Ovary (tissue), 9 donors: Measurements from ENCODE around the gene HIGD1A. TPM values are rescaled to one million over a fixed set of nuclear protein-coding genes. Genes with fewer than 3 reads are reported as not detected.

ENCODE experiments used
- DNase-seq, 5 donors: peaks; one replicate each; pipeline ENCODE4 v3.0.0-alpha.2; 2019 to 2020
- H3K27ac ChIP-seq, 2 donors: fragments of 200-600 bp; one replicate each; pipeline versions ENCODE4 v1.5.1 to v1.8.0; 2019 to 2022
- H3K27me3 ChIP-seq: fragments of 200-600 bp; one replicate; pipeline ENCODE4 v1.8.0; 2022
- H3K36me3 ChIP-seq: fragments of 200-600 bp; sonication (generic); one replicate; pipeline ENCODE4 v1.5.1; 2019
- H3K4me1 ChIP-seq: one replicate; pipeline ENCODE4 v1.8.1; 2013; ENCODE audit warnings: mild to moderate bottlenecking, moderate library complexity; ENCODE audit not compliant: insufficient read depth
- H3K4me3 ChIP-seq: fragments of 200-600 bp; sonication (generic); one replicate; pipeline ENCODE4 v1.5.1; 2017
- H3K9me3 ChIP-seq, 2 donors: fragments of 200-600 bp in 1 of 2; sonication (generic) in 1 of 2; one replicate each; pipeline versions ENCODE4 v1.5.1 to v1.8.1; 2013 to 2019; ENCODE audit warnings: mild to moderate bottlenecking in 1 of 2, moderate library complexity in 1 of 2
- EP300 ChIP-seq: sonication (generic); formaldehyde crosslinking; IDR thresholded peaks from one replicate; pipeline ENCODE4 v1.6.1; 2017; ENCODE audit warnings: antibody characterized with exemption
- POLR2A ChIP-seq: fragments of 450-650 bp; IDR thresholded peaks from one replicate; pipeline ENCODE4 v1.6.1; 2017; ENCODE audit warnings: antibody characterized with exemption, mild to moderate bottlenecking, moderate library complexity
- WGBS, 3 donors: extraction: QIAGEN DNeasy Blood & Tissue Kit in 1 of 3; methylation state at CpG; one replicate each; pipeline versions ENCODE4 v1.1.5 to v1.1.7; 2013 to 2017; 5-methylcytosine and 5-hydroxymethylcytosine counted together
- intact Hi-C, 4 donors: fragments of 100-400 bp; cut with DNase I; formaldehyde crosslinking; loops; one replicate each; pipeline versions ENCODE4 v1.11.0 to v1.15.1; 2022 to 2023
- polyA plus RNA-seq, 2 donors: library from polyadenylated mRNA; stranded (reverse); fragments of 200-250 nt in 1 of 2; fragments of 350-450 nt in 1 of 2; fragmentation: Illumina TruSeq in 1 of 2; extraction: RNeasy Lipid Tissue Mini Kit (QIAGEN cat#74804) in 1 of 2; gene quantifications; one replicate each; pipeline ENCODE4 v1.2.3, GENCODE V29; 2013 to 2014
- total RNA-seq, 7 donors: library from RNA; depleted of rRNA in 2 of 7; stranded (reverse); fragments of >200 nt in 2 of 7; fragmentation: NEBNext Ultra II Directional in 3 of 7; extraction: Animal tissue kit (Norgen Biotek cat#: 25700) in 3 of 7; gene quantifications; one replicate each; pipeline versions ENCODE4 v1.1.0 to v1.2.4, GENCODE V29; 2016 to 2023
- TF ChIP-seq, protein P1 (sequence below), 3 donors: fragments of 450-650 bp in 2 of 3; fragments of 200-600 bp in 1 of 3; IDR thresholded peaks; one replicate each; pipeline versions ENCODE4 v1.5.1 to v1.8.0; 2016 to 2022; ENCODE audit warnings: antibody characterized with exemption in 3 of 3, mild to moderate bottlenecking in 1 of 3
- donor health status: DM: no; HTN: no; CAD: no; lungs with moderate emphysema.
- donor health status: DM: no; HTN: no; CAD: no.
- donor health status: Bipolar disorder and iron deficiency.
- donor health status: DM: yes; HTN: yes; CAD: no.
- donor health status: DM: no; HTN: no; CAD: no.
- donor health status: DM: yes; HTN: yes; CAD: no.

The HIGD1A gene
- total and polyA plus RNA-seq, 9 donors: 44.6 to 126 (median 65.4) TPM

DNA sequence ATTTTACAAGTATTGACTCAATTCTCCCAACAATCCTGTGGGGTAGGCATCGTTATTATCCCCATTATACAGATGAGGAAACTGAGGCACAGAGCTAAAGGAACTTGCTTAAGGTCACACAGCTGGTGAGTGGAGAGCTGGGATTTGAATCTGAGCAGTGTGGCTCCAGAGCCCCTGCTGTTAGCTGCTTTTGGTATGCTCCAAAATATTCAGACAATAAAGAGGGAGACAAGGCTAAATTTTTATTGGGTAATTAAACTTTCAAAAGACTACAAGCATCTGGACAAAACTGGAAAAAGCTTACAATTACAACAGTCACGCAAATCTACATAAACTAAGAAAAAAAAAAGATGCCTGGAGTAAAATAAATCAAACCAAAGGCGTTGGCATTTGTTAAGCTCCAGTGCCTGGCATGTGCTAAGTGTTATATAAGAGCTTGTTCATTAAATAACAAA lies 59.0 kb downstream of the HIGD1A start:
- WGBS, 3 donors: 72 to 85% (median 78%) methylated on average over 3 of the region's 3 CpGs
- H3K4me3 ChIP-seq: no peak overlapping the region
- no peaks in the 10 kb centered on the region for H3K36me3 ChIP-seq
- no peak overlapping the region for H3K27ac ChIP-seq
- H3K9me3 ChIP-seq: no peaks in the 10 kb centered on the region
- TF ChIP-seq POLR2A (no peak), EP300 (no peak)
- TF ChIP-seq, protein P1, sequence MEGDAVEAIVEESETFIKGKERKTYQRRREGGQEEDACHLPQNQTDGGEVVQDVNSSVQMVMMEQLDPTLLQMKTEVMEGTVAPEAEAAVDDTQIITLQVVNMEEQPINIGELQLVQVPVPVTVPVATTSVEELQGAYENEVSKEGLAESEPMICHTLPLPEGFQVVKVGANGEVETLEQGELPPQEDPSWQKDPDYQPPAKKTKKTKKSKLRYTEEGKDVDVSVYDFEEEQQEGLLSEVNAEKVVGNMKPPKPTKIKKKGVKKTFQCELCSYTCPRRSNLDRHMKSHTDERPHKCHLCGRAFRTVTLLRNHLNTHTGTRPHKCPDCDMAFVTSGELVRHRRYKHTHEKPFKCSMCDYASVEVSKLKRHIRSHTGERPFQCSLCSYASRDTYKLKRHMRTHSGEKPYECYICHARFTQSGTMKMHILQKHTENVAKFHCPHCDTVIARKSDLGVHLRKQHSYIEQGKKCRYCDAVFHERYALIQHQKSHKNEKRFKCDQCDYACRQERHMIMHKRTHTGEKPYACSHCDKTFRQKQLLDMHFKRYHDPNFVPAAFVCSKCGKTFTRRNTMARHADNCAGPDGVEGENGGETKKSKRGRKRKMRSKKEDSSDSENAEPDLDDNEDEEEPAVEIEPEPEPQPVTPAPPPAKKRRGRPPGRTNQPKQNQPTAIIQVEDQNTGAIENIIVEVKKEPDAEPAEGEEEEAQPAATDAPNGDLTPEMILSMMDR (IDR thresholded peaks at IDR 0.05): no peak
- H3K4me1 ChIP-seq: peaks cover 9% of the 10 kb centered on the region
- intact Hi-C loops: loop anchor here in 2 of 4 donors (10.0 kb wide), 2 partner anchors 91 to 161 kb away; partner anchors contain the start of genes SEC22C (in 1 of the 2) and ZBTB47 (in 1 of the 2)
- DNase-seq: no peak
- no peaks in the 10 kb centered on the region for H3K27me3 ChIP-seq

DNA sequence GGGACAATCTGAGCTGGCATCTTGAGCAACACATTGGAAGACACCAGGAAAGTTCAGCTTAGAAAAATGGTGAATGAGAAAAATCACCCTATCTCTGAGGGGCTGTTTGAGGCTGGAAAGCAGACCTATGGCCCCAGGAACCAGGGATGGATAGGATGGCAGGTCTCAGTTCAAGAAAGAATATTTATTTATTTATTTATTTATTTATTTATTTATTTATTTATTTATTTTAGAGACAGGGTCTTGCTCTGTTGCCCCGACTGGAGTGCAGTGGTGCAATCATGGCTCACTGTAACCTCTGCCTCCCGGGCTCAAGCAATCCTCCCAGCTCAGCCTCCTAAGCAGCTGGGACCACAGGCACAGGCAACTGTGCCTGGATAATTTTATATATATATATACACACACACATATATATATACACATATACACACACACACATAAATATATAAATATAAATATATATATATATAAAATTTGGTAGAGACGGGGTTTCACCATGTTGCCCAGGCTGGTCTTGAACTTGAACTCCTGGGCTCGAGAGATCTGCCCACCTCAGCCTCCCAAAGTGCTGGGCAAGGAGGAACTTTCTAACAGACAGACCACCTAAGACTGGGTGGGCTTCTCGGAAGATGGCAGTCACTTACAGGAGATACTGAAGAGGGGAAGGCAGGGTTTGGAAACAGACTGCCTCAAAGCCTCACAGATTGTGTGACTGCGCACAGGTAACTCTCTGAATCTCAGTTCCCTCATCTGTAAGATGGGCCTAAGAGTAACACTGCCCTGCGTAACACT lies 60.9 kb downstream of the HIGD1A start:
- Histone ChIP-seq H3K27ac (no peak overlapping the region), H3K9me3 (no peaks in the 10 kb centered on the region), H3K36me3 (no peaks in the 10 kb centered on the region), H3K27me3 (no peaks in the 10 kb centered on the region), H3K4me3 (no peak overlapping the region), H3K4me1 (peaks cover 9% of the 10 kb centered on the region)
- WGBS, 3 donors: 92 to 95% (median 94%) methylated on average over 7 of the region's 7 CpGs
- intact Hi-C loops: loop anchor here in 2 of 4 donors (10.0 kb wide), 2 partner anchors 89 to 159 kb away; partner anchors contain the start of genes SEC22C (in 1 of the 2) and ZBTB47 (in 1 of the 2)
- no peak for TF ChIP-seq POLR2A
- TF ChIP-seq, protein P1 (IDR thresholded peaks at IDR 0.05): no peak
- no peak for TF ChIP-seq EP300
- DNase-seq: no peak

DNA sequence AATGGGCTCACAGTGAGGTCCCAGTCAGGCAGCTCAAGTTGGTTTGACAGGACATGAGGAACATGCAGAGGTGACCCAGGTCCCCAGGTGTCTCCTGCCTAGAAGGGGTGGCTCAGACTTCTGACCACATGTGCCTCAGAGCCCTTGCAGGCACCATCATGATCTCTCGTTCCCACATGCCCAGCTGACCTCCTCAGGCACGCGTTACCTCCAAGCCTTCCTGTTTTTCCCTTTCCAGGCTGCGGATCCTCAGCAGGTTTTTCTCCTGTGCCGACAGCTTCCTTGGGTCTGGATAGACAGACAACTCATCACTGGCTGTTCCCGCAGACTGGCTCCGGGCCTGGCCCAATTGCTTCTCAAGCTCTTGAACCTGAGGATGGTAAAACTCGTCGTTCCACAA lies 61.6 kb downstream of the HIGD1A start:
- H3K27me3 ChIP-seq: no peaks in the 10 kb centered on the region
- intact Hi-C loops: loop anchor here in 2 of 4 donors (10.0 kb wide), 2 partner anchors 88 to 158 kb away; partner anchors contain the start of genes SEC22C (in 1 of the 2) and ZBTB47 (in 1 of the 2)
- 89 to 95% (median 91%) methylated on average over 9 of the region's 9 CpGs for WGBS, 3 donors
- no peak for TF ChIP-seq POLR2A
- TF ChIP-seq, protein P1 (IDR thresholded peaks at IDR 0.05): no peak
- no peak for TF ChIP-seq EP300
- no peak overlapping the region for H3K4me3 ChIP-seq
- H3K9me3 ChIP-seq: no peaks in the 10 kb centered on the region
- H3K4me1 ChIP-seq: peaks cover 9% of the 10 kb centered on the region
- no peaks in the 10 kb centered on the region for H3K36me3 ChIP-seq
- no peak for DNase-seq
- H3K27ac ChIP-seq: no peak overlapping the region

DNA sequence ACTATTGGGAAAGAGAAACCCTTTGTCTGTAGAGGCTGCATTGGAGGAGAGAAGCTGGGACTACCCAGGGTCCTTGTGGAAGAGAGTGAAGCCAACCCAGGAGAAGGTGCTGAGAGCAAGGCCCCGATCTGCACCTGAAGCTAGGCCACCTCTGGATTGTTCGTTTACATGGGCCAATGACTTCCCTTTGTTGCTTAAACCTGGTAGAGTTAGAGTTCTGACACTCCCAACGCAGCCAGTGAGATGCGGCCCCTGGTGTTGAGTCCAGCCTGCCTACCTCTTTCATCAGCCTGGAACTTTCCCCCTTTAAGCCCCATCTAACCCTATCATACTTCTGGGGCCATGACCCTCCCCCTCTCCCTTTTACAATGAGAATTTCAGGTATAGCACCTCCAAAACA lies 62.0 kb downstream of the HIGD1A start:
- H3K27ac ChIP-seq: no peak overlapping the region

More for the DNA sequence above, 62.0 kb downstream of the HIGD1A start:
- Histone ChIP-seq H3K4me1 (peaks cover 9% of the 10 kb centered on the region), H3K4me3 (no peak overlapping the region), H3K9me3 (no peaks in the 10 kb centered on the region), H3K36me3 (no peaks in the 10 kb centered on the region), H3K27me3 (no peaks in the 10 kb centered on the region)
- no peak for DNase-seq
- WGBS, 3 donors: 88 to 91% (median 89%) methylated on average over 4 of the region's 4 CpGs
- intact Hi-C loops: loop anchor here in 2 of 4 donors (10.0 kb wide), 2 partner anchors 87 to 157 kb away; partner anchors contain the start of genes SEC22C (in 1 of the 2) and ZBTB47 (in 1 of the 2)
- no peak for TF ChIP-seq EP300
- TF ChIP-seq, protein P1 (IDR thresholded peaks at IDR 0.05): no peak
- TF ChIP-seq POLR2A: no peak
